Esophagus squamous epithelium (tissue), 5 donors: Measurements from ENCODE around the gene TRAF2. TPM values are rescaled to one million over a fixed set of nuclear protein-coding genes. Genes with fewer than 3 reads are reported as not detected.

Experiments used
- DNase-seq: peaks from one replicate; lab custom pipeline; 2025; lab: John Stamatoyannopoulos, UW
- H3K27ac ChIP-seq, 4 donors: fragments of 200-600 bp; sonication (generic); one replicate each; pipeline ENCODE4 v1.5.1; 2016 to 2019; ENCODE audit warnings: mild to moderate bottlenecking in 1 of 4
- H3K27me3 ChIP-seq, 4 donors: fragments of 200-600 bp; sonication (generic); 1 replicate in 3 of 4; 2 replicates in 1 of 4; pipeline versions ENCODE4 v1.5.1 to v1.6.0; 2017 to 2021; ENCODE audit warnings: antibody characterized with exemption in 1 of 4
- H3K36me3 ChIP-seq, 3 donors: fragments of 200-600 bp; sonication (generic); one replicate each; pipeline ENCODE4 v1.5.1; 2016 to 2019
- H3K4me1 ChIP-seq, 3 donors: fragments of 200-600 bp; sonication (generic); one replicate each; pipeline ENCODE4 v1.5.1; 2017 to 2019
- H3K4me3 ChIP-seq, 4 donors: fragments of 200-600 bp; sonication (generic); 1 replicate in 3 of 4; 2 replicates in 1 of 4; pipeline ENCODE4 v1.5.1; 2016 to 2019; ENCODE audit warnings: mild to moderate bottlenecking in 2 of 4, moderate library complexity in 1 of 4
- H3K9me3 ChIP-seq, 3 donors: fragments of 200-600 bp; sonication (generic); one replicate each; pipeline ENCODE4 v1.5.1; 2016 to 2019
- POLR2A ChIP-seq, 4 donors: fragments of 450-650 bp; IDR thresholded peaks; one replicate each; pipeline ENCODE4 v1.6.1; 2017; ENCODE audit warnings: antibody characterized with exemption in 4 of 4, mild to moderate bottlenecking in 4 of 4, moderate library complexity in 3 of 4
- WGBS, 2 donors: methylation state at CpG; one replicate each; pipeline ENCODE4 v1.1.5; 2018; 5-methylcytosine and 5-hydroxymethylcytosine counted together
- intact Hi-C: fragments of 100-400 bp; cut with DNase I; formaldehyde crosslinking; loops from one replicate; pipeline ENCODE4 v1.15.0; 2022
- total RNA-seq, 4 donors: library from RNA; depleted of rRNA; stranded (reverse); fragments of >200 nt; gene quantifications; one replicate each; pipeline ENCODE4 v1.1.0, GENCODE V29; 2016
- TF ChIP-seq, protein P1 (sequence below), 6 experiments: fragments of 450-650 bp in 4 of 6; fragments of 200-600 bp in 2 of 6; sonication (generic) in 2 of 6; IDR thresholded peaks; one replicate each; pipeline ENCODE4 v1.5.1; 2016 to 2019; ENCODE audit warnings: antibody characterized with exemption in 6 of 6, mild to moderate bottlenecking in 4 of 6, moderate library complexity in 4 of 6
- donor health status: DM: yes; HTN: yes; CAD: no.

The TRAF2 gene
- total RNA-seq, 4 donors from 2014 or later, result 8.0 to 20.9 (median 13.2) TPM

DNA sequence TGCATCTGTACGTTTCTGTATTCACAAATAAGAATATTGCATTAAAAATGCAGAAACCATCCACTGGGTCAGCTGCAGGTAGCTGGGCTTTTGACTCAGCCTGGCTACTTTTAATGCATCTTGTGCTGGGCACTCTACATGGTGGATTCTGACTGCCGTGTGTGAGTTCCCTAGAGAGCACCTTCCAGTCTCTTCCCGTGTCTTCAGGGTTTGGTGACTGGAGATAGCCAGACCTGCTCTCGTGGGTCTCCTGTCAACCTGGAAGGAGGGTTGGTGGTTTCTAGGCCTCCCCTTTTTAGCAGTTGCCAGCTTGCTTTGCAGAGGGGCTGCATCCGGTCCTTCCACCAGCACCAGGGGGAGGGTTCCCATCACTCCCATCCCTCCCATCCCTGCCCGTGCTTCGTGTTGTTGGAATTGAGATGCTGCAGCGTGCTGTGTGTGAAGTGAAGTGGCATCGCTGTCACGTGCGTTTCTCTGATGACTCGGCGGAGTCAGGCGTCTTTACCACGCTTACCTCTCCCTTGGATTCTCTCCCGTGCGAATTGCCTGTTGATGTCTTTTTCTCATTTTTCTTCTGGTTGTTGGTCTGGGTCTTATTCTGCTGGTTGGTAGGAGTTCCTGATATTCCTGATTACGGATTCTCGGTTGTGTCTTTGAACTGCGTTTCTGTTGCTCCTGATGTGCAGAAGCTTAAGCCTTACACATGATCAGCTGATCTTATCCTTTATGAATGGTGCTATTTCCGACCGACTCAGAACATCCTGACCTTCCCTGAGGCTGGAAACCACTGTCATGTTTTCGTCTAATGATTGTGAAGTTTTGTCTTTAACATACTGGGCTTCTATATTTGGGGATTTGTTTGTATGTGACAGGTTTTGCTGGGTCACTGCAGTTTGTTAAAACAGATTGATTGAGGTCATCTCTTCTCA lies 41.3 kb downstream of the TRAF2 start:
- no peak overlapping the region for H3K4me3 ChIP-seq
- no peak overlapping the region for H3K27ac ChIP-seq
- DNase-seq, result no peak
- no peaks in the 10 kb centered on the region for H3K27me3 ChIP-seq
- 68 to 76% methylated on average over 17 to 21 of the region's 23 CpGs for WGBS, 2 donors
- intact Hi-C loops, result no loop called here
- peaks cover 0 to 62% (median 14%) of the 10 kb centered on the region in 3 donors for H3K36me3 ChIP-seq
- H3K4me1 ChIP-seq, result peaks cover 0 to 20% (median 2%) of the 10 kb centered on the region in 3 donors
- no peaks in the 10 kb centered on the region for H3K9me3 ChIP-seq
- TF ChIP-seq, protein P1, sequence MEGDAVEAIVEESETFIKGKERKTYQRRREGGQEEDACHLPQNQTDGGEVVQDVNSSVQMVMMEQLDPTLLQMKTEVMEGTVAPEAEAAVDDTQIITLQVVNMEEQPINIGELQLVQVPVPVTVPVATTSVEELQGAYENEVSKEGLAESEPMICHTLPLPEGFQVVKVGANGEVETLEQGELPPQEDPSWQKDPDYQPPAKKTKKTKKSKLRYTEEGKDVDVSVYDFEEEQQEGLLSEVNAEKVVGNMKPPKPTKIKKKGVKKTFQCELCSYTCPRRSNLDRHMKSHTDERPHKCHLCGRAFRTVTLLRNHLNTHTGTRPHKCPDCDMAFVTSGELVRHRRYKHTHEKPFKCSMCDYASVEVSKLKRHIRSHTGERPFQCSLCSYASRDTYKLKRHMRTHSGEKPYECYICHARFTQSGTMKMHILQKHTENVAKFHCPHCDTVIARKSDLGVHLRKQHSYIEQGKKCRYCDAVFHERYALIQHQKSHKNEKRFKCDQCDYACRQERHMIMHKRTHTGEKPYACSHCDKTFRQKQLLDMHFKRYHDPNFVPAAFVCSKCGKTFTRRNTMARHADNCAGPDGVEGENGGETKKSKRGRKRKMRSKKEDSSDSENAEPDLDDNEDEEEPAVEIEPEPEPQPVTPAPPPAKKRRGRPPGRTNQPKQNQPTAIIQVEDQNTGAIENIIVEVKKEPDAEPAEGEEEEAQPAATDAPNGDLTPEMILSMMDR (IDR thresholded peaks at IDR 0.05), result no peak
- no peak for TF ChIP-seq POLR2A (IDR thresholded peaks at IDR 0.05)

DNA sequence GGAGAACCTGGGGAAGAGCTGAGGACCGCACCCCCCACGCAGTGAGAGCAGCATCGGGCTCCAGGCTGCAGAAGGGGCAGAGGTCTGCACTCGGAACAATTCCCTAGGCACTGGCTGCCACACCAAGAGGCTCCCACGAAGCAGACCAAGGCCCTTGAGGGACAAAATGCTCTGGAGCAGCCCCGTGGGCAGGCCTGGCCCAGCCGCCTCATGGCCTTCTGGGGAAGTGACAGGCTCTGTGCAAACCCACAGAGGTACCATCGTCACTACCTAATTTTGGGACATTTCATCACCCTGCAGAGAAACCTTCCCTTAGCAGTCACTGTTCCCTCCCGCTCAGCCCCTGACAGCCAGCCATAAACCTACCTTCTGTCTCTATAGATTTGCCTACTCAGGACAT lies 42.3 kb downstream of the TRAF2 start:
- no peak for DNase-seq
- WGBS, 2 donors, result 68 to 90% methylated on average over 4 to 9 of the region's 9 CpGs
- H3K9me3 ChIP-seq, result no peaks in the 10 kb centered on the region
- no peaks in the 10 kb centered on the region for H3K27me3 ChIP-seq
- H3K4me1 ChIP-seq, result peaks cover 0 to 20% (median 2%) of the 10 kb centered on the region in 3 donors
- intact Hi-C loops, result no loop called here
- no peak overlapping the region for H3K27ac ChIP-seq
- TF ChIP-seq, protein P1 (IDR thresholded peaks at IDR 0.05), result no peak
- TF ChIP-seq POLR2A (IDR thresholded peaks at IDR 0.05), result no peak
- peaks cover 0 to 53% (median 14%) of the 10 kb centered on the region in 3 donors for H3K36me3 ChIP-seq
- H3K4me3 ChIP-seq, result no peak overlapping the region

DNA sequence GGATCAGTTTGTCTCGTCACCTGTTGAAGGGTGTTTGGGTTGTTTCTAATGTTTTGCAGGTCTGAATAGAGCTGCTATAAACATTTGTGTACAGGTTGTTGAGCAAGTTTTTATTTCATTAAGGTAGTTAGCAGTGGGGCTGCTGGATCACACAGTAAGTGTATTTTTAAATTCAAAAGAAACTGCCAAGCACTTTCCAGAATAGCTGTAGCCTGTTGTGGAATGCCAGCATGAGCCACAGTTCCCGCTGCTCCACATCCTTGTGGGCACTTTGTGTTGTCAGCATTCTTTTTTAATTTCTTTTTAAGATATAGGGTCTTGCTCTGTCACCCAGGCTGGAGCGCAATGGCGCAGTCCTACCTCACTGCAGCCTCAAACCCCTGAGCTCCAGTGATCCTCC lies 43.7 kb downstream of the TRAF2 start:
- peaks cover 0 to 18% (median 2%) of the 10 kb centered on the region in 3 donors for H3K4me1 ChIP-seq
- H3K27me3 ChIP-seq, result no peaks in the 10 kb centered on the region
- intact Hi-C loops, result no loop called here
- DNase-seq, result no peak
- 96 to 98% methylated on average over 4 of the region's 4 CpGs for WGBS, 2 donors
- peaks cover 0 to 39% (median 11%) of the 10 kb centered on the region in 3 donors for H3K36me3 ChIP-seq
- H3K27ac ChIP-seq, result no peak overlapping the region
- no peak overlapping the region for H3K4me3 ChIP-seq
- H3K9me3 ChIP-seq, result no peaks in the 10 kb centered on the region
- TF ChIP-seq, protein P1 (IDR thresholded peaks at IDR 0.05), result no peak
- no peak for TF ChIP-seq POLR2A (IDR thresholded peaks at IDR 0.05)

DNA sequence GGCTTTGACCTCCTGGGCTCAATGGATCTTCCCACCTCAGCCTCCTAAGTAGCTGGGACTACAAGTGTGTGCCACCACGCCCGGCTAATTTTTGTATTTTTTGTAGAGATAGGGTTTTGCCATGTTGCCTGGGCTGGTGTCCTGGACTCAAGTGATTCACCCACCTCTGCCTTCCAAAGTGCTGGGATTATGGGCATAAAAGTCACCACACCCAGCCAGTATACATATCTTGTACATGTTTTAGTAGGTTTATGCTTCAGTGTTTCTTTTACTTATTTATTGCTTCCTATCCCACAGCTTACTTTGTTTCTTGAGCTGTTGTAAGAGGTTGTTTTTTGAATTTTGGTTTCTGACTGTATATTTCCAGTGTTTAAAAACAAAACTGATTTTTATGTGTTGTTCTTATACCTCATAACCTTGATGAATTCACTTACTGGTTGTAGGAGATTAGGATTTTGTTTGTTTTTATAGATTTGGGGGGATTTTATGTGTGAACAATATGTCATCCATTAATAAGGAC lies 45.4 kb downstream of the TRAF2 start:
- intact Hi-C loops, result no loop called here
- no peak for DNase-seq
- WGBS, 2 donors, result 68 to 85% methylated on average over 2 of the region's 2 CpGs

More for the DNA sequence above, 45.4 kb downstream of the TRAF2 start:
- Histone ChIP-seq H3K4me3 (no peak overlapping the region), H3K27me3 (no peaks in the 10 kb centered on the region), H3K9me3 (no peaks in the 10 kb centered on the region), H3K36me3 (peaks cover 0 to 23% (median 0%) of the 10 kb centered on the region in 3 donors), H3K4me1 (peaks cover 0 to 10% (median 2%) of the 10 kb centered on the region in 3 donors), H3K27ac (peak overlapping the region in 2 of 4 donors; percentile 66 to 79)
- TF ChIP-seq POLR2A (IDR thresholded peaks at IDR 0.05), result no peak
- TF ChIP-seq, protein P1 (IDR thresholded peaks at IDR 0.05), result no peak
